Measurements from ENCODE around the gene DARS1. TPM values are rescaled to one million over a fixed set of nuclear protein-coding genes. Genes with fewer than 3 reads are reported as not detected.
A peak's percentile ranks its signal among the peaks of the same experiment; 100 is the strongest.

DARS1 gene
- total RNA-seq, 6 experiments from 2014 or later = 65.6 to 74.3 (median 71.3) TPM

GRCh38 chr2:135996304-135996703, 10.9 kb upstream of the DARS1 start:
- Mint-ChIP-seq H3K36me3 (ENCODE audit: low read depth) (no peaks in the 10 kb centered on the region), H3K4me3 (no peak overlapping the region), H3K27me3 (ENCODE audit: insufficient read depth) (peaks cover 3% of the 10 kb centered on the region; the same call in 1 of the 2 replicates), H3K9me3 (no peaks in the 10 kb centered on the region), H3K4me1 (ENCODE audit: low read depth) (peaks cover 5% of the 10 kb centered on the region; the same call in 1 of the 2 replicates), H3K27ac (no peak overlapping the region)
- no peak for DNase-seq
- TF ChIP-seq CTCF (IDR thresholded peaks at IDR 0.05) = no peak

- no peak overlapping the region for H3K27ac Mint-ChIP-seq
- H3K36me3 Mint-ChIP-seq (ENCODE audit: low read depth) = no peaks in the 10 kb centered on the region
- TF ChIP-seq CTCF (IDR thresholded peaks at IDR 0.05) = no peak
- no peaks in the 10 kb centered on the region for H3K4me1 Mint-ChIP-seq (ENCODE audit: low read depth)
- H3K4me3 Mint-ChIP-seq = no peak overlapping the region
- DNase-seq = no peak
- peaks cover 3% of the 10 kb centered on the region; the same call in 1 of the 2 replicates for H3K27me3 Mint-ChIP-seq (ENCODE audit: insufficient read depth)
- no peaks in the 10 kb centered on the region for H3K9me3 Mint-ChIP-seq
These were observed 8.9 kb upstream of the DARS1 start for GRCh38 chr2:135994281-135994680.

- H3K4me3 Mint-ChIP-seq = no peak overlapping the region
- H3K4me1 Mint-ChIP-seq (ENCODE audit: low read depth) = no peaks in the 10 kb centered on the region
- no peak for TF ChIP-seq CTCF (IDR thresholded peaks at IDR 0.05)
- no peaks in the 10 kb centered on the region for H3K9me3 Mint-ChIP-seq
- H3K27ac Mint-ChIP-seq = no peak overlapping the region
- H3K36me3 Mint-ChIP-seq (ENCODE audit: low read depth) = no peaks in the 10 kb centered on the region
- DNase-seq = no peak
- peaks cover 3% of the 10 kb centered on the region; the same call in 1 of the 2 replicates for H3K27me3 Mint-ChIP-seq (ENCODE audit: insufficient read depth)
These were observed 8.0 kb upstream of the DARS1 start for GRCh38 chr2:135993421-135993820.

- no peak for DNase-seq
- Mint-ChIP-seq H3K36me3 (ENCODE audit: low read depth) (no peaks in the 10 kb centered on the region), H3K4me1 (ENCODE audit: low read depth) (no peaks in the 10 kb centered on the region), H3K4me3 (no peak overlapping the region), H3K27ac (no peak overlapping the region), H3K9me3 (no peaks in the 10 kb centered on the region), H3K27me3 (ENCODE audit: insufficient read depth) (no peaks in the 10 kb centered on the region; the same call in 1 of the 2 replicates)
- no peak for TF ChIP-seq CTCF (IDR thresholded peaks at IDR 0.05)
These were observed 6.4 kb upstream of the DARS1 start for GRCh38 chr2:135991861-135992260.

- peaks cover 13% of the 10 kb centered on the region for H3K4me1 Mint-ChIP-seq (ENCODE audit: low read depth)
- no peak for DNase-seq
- H3K9me3 Mint-ChIP-seq = no peaks in the 10 kb centered on the region
- H3K27me3 Mint-ChIP-seq (ENCODE audit: insufficient read depth) = no peaks in the 10 kb centered on the region; the same call in 1 of the 2 replicates
- peaks cover 9% of the 10 kb centered on the region; the same call in 1 of the 2 replicates for H3K36me3 Mint-ChIP-seq (ENCODE audit: low read depth)
- TF ChIP-seq CTCF (IDR thresholded peaks at IDR 0.05) = no peak
- H3K4me3 Mint-ChIP-seq = no peak overlapping the region
- no peak overlapping the region for H3K27ac Mint-ChIP-seq
These were observed 2.0 kb upstream of the DARS1 start for GRCh38 chr2:135987441-135987840.

- peaks cover 11% of the 10 kb centered on the region; the same call in 1 of the 2 replicates for H3K36me3 Mint-ChIP-seq (ENCODE audit: low read depth)
- TF ChIP-seq CTCF (IDR thresholded peaks at IDR 0.05) = no peak
- H3K27ac Mint-ChIP-seq = no peak overlapping the region
- no peaks in the 10 kb centered on the region for H3K27me3 Mint-ChIP-seq (ENCODE audit: insufficient read depth)
- peak overlapping the region; percentile 98; the same call in 1 of the 2 replicates for H3K4me3 Mint-ChIP-seq
- peaks cover 13% of the 10 kb centered on the region for H3K4me1 Mint-ChIP-seq (ENCODE audit: low read depth)
- no peak for DNase-seq
- H3K9me3 Mint-ChIP-seq = no peaks in the 10 kb centered on the region
These were observed 1.1 kb upstream of the DARS1 start for GRCh38 chr2:135986507-135986906.
